Mesendoderm (in vitro differentiated cells): ENCODE data around the gene NME7.
A peak's percentile ranks its signal among the peaks of the same experiment; 100 is the strongest.

Experiments
- DNase-seq: peaks from one replicate; pipeline ENCODE4 v3.0.0; 2013
- H2AK5ac ChIP-seq: 2 replicates; pipeline ENCODE4 v1.6.1; 2013; ENCODE audit warnings: low read length, inconsistent platforms
- H2BK120ac ChIP-seq: 2 replicates; pipeline ENCODE4 v1.6.1; 2013; ENCODE audit warnings: low read depth, mild to moderate bottlenecking, low read length, moderate library complexity, mixed read lengths
- H2BK15ac ChIP-seq: replicated peaks from 2 replicates; pipeline ENCODE4 v1.6.1; 2013; ENCODE audit warnings: low read depth, mild to moderate bottlenecking, moderate library complexity
- H2BK5ac ChIP-seq: 2 replicates; pipeline ENCODE4 v1.6.1; 2013; ENCODE audit warnings: low read length, inconsistent platforms
- H3K18ac ChIP-seq: 2 replicates; pipeline ENCODE4 v1.6.1; 2013; ENCODE audit warnings: mild to moderate bottlenecking, low read length, mixed read lengths
- H3K23ac ChIP-seq: one replicate; pipeline ENCODE4 v1.6.1; 2013; ENCODE audit warnings: low read length
- H3K27ac ChIP-seq: 2 replicates; pipeline ENCODE4 v1.5.1; 2013; ENCODE audit warnings: low read depth, mild to moderate bottlenecking, inconsistent platforms, low read length, moderate library complexity
- H3K27me3 ChIP-seq: 2 replicates; pipeline ENCODE4 v1.6.1; 2013; ENCODE audit warnings: low read length, control low read depth, mild to moderate bottlenecking, inconsistent platforms; ENCODE audit not compliant: insufficient read depth, poor library complexity
- H3K36me3 ChIP-seq: 2 replicates; pipeline ENCODE4 v1.6.1; 2013; ENCODE audit warnings: low read length, inconsistent platforms; ENCODE audit not compliant: control insufficient read depth, insufficient read depth
- H3K4ac ChIP-seq: one replicate; pipeline ENCODE4 v1.6.1; 2013; ENCODE audit warnings: low read depth, mild to moderate bottlenecking, low read length, moderate library complexity
- H3K4me1 ChIP-seq: 2 replicates; pipeline ENCODE4 v1.6.1; 2013; ENCODE audit warnings: low read depth, low read length, inconsistent platforms; ENCODE audit not compliant: control insufficient read depth
- H3K4me2 ChIP-seq: 2 replicates; pipeline ENCODE4 v1.6.1; 2013; ENCODE audit warnings: low read length
- H3K4me3 ChIP-seq: 2 replicates; pipeline ENCODE4 v1.5.1; 2013; ENCODE audit warnings: mild to moderate bottlenecking, low read length
- H3K56ac ChIP-seq: one replicate; pipeline ENCODE4 v1.6.1; 2013; ENCODE audit warnings: low read length
- H3K79me1 ChIP-seq: 2 replicates; pipeline ENCODE4 v1.6.1; 2013; ENCODE audit warnings: low read length, inconsistent platforms
- H3K79me2 ChIP-seq: 2 replicates; pipeline ENCODE4 v1.6.1; 2013; ENCODE audit warnings: mild to moderate bottlenecking, low read length; ENCODE audit not compliant: control insufficient read depth, insufficient read depth
- H3K9ac ChIP-seq: 2 replicates; pipeline ENCODE4 v1.6.1; 2013; ENCODE audit warnings: low read length, inconsistent platforms
- H4K5ac ChIP-seq: one replicate; pipeline ENCODE4 v1.6.1; 2013; ENCODE audit warnings: low read length
- H4K8ac ChIP-seq: one replicate; pipeline ENCODE4 v1.6.1; 2013; ENCODE audit warnings: low read depth, mild to moderate bottlenecking, control low read depth, low read length, moderate library complexity
- WGBS: extraction: QIAGEN DNeasy Blood & Tissue Kit; methylation state at CpG from one replicate; pipeline ENCODE4 v1.1.7; 2013; ENCODE audit warnings: low lambda C conversion rate, missing lambda C conversion rate; ENCODE audit not compliant: insufficient coverage; ENCODE audit errors: extremely low coverage; 5-methylcytosine and 5-hydroxymethylcytosine counted together

NME7 gene

GRCh38 chr1:169111472-169111871 is 256.1 kb downstream of the NME7 start:
- Histone ChIP-seq H3K56ac (no peak overlapping the region), H3K4ac (no peak overlapping the region), H2BK15ac (no peak overlapping the region), H3K36me3 (peaks cover 11% of the 10 kb centered on the region), H4K8ac (no peak overlapping the region), H3K4me1 (peaks cover 18% of the 10 kb centered on the region), H3K18ac (peak overlapping the region; percentile 14), H3K9ac (no peak overlapping the region), H3K4me3 (no peak overlapping the region), H3K79me2 (peaks cover 52% of the 10 kb centered on the region), H3K4me2 (no peak overlapping the region), H4K5ac (no peak overlapping the region), H3K79me1 (peaks cover 26% of the 10 kb centered on the region), H2AK5ac (no peak overlapping the region), H3K23ac (no peak overlapping the region), H2BK5ac (no peak overlapping the region), H2BK120ac (no peak overlapping the region), H3K27me3 (no peaks in the 10 kb centered on the region), H3K27ac (no peak overlapping the region)
- no CpG with 5 or more reads among the region's 6 CpGs for WGBS
- DNase-seq: no peak

- Histone ChIP-seq H3K4me2 (no peak overlapping the region), H3K79me2 (peaks cover 50% of the 10 kb centered on the region), H3K27me3 (no peaks in the 10 kb centered on the region), H2BK5ac (no peak overlapping the region), H3K36me3 (peaks cover 9% of the 10 kb centered on the region), H3K9ac (no peak overlapping the region), H3K79me1 (peaks cover 23% of the 10 kb centered on the region), H3K18ac (no peak overlapping the region), H3K56ac (peak overlapping the region; percentile 44), H3K23ac (no peak overlapping the region), H2BK15ac (no peak overlapping the region), H2AK5ac (no peak overlapping the region), H3K4ac (no peak overlapping the region), H3K4me1 (peaks cover 17% of the 10 kb centered on the region), H2BK120ac (peak overlapping the region; percentile 21), H3K4me3 (no peak overlapping the region), H4K8ac (no peak overlapping the region), H4K5ac (no peak overlapping the region), H3K27ac (no peak overlapping the region)
- WGBS: no CpG with 5 or more reads among the region's 7 CpGs
- no peak for DNase-seq
Measured at GRCh38 chr1:169110689-169111447, 256.7 kb downstream of the NME7 start.

- Histone ChIP-seq H3K4ac (no peak overlapping the region), H3K18ac (no peak overlapping the region), H3K36me3 (peaks cover 7% of the 10 kb centered on the region), H2AK5ac (no peak overlapping the region), H3K27ac (peak overlapping the region; percentile 46), H4K8ac (no peak overlapping the region), H4K5ac (no peak overlapping the region), H3K23ac (no peak overlapping the region), H3K4me3 (no peak overlapping the region), H3K9ac (peak overlapping the region; percentile 25), H3K79me2 (peaks cover 49% of the 10 kb centered on the region), H2BK5ac (no peak overlapping the region), H3K56ac (peak overlapping the region; percentile 44), H2BK15ac (no peak overlapping the region), H3K79me1 (peaks cover 21% of the 10 kb centered on the region), H2BK120ac (no peak overlapping the region), H3K27me3 (no peaks in the 10 kb centered on the region), H3K4me2 (peak overlapping the region; percentile 5), H3K4me1 (peaks cover 16% of the 10 kb centered on the region)
- peak; percentile 50 for DNase-seq
- WGBS: no CpG with 5 or more reads among the region's 3 CpGs
Measured at GRCh38 chr1:169110236-169110635, 257.4 kb downstream of the NME7 start.

GRCh38 chr1:169109561-169110134 is 257.9 kb downstream of the NME7 start:
- H3K27ac ChIP-seq: no peak overlapping the region
- H3K79me1 ChIP-seq: peaks cover 21% of the 10 kb centered on the region
- H3K27me3 ChIP-seq: no peaks in the 10 kb centered on the region
- H3K79me2 ChIP-seq: peaks cover 49% of the 10 kb centered on the region
- H3K4me1 ChIP-seq: peaks cover 16% of the 10 kb centered on the region
- H3K4me3 ChIP-seq: no peak overlapping the region
- H2BK120ac ChIP-seq: no peak overlapping the region
- H3K4ac ChIP-seq: no peak overlapping the region
- peak overlapping the region; percentile 6 for H3K4me2 ChIP-seq
- no peak overlapping the region for H4K8ac ChIP-seq
- H2BK15ac ChIP-seq: no peak overlapping the region
- H2AK5ac ChIP-seq: no peak overlapping the region
- peak overlapping the region; percentile 17 for H3K9ac ChIP-seq
- H2BK5ac ChIP-seq: no peak overlapping the region
- DNase-seq: peak; percentile 90
- H3K18ac ChIP-seq: peak overlapping the region; percentile 14
- H4K5ac ChIP-seq: no peak overlapping the region
- H3K56ac ChIP-seq: peak overlapping the region; percentile 50
- no peak overlapping the region for H3K23ac ChIP-seq
- no CpG with 5 or more reads among the region's 8 CpGs for WGBS
- H3K36me3 ChIP-seq: peaks cover 7% of the 10 kb centered on the region

- no peak overlapping the region for H3K18ac ChIP-seq
- no peak overlapping the region for H2AK5ac ChIP-seq
- peak; percentile 75 for DNase-seq
- H3K4me3 ChIP-seq: no peak overlapping the region
- H3K56ac ChIP-seq: peak overlapping the region; percentile 50
- peak overlapping the region; percentile 30 for H3K9ac ChIP-seq
- no peak overlapping the region for H2BK5ac ChIP-seq
- no peak overlapping the region for H2BK120ac ChIP-seq
- H3K4me1 ChIP-seq: peaks cover 16% of the 10 kb centered on the region
- H4K5ac ChIP-seq: no peak overlapping the region
- H3K36me3 ChIP-seq: peaks cover 5% of the 10 kb centered on the region
- no peak overlapping the region for H3K4ac ChIP-seq
- H3K4me2 ChIP-seq: no peak overlapping the region
- no peak overlapping the region for H2BK15ac ChIP-seq
- H4K8ac ChIP-seq: no peak overlapping the region
- peaks cover 46% of the 10 kb centered on the region for H3K79me2 ChIP-seq
- H3K79me1 ChIP-seq: peaks cover 18% of the 10 kb centered on the region
- no peak overlapping the region for H3K27ac ChIP-seq
- WGBS: no CpG with 5 or more reads among the region's 10 CpGs
- H3K27me3 ChIP-seq: no peaks in the 10 kb centered on the region
- no peak overlapping the region for H3K23ac ChIP-seq
Measured at GRCh38 chr1:169108863-169109560, 258.6 kb downstream of the NME7 start.
